CD14-positive monocyte (primary cell): Measurements from ENCODE around the gene TEC. TPM values are rescaled to one million over a fixed set of nuclear protein-coding genes. Genes with fewer than 3 reads are reported as not detected.

Source experiments
- DNase-seq, 3 donors: peaks; one replicate each; pipeline ENCODE4 v3.0.0-alpha.2; 2011 to 2022
- H2AFZ ChIP-seq: 2 replicates; pipeline ENCODE4 v1.6.0; 2012; ENCODE audit warnings: mild to moderate bottlenecking, low read depth, low read length, inconsistent platforms; ENCODE audit not compliant: insufficient read depth, poor library complexity, severe bottlenecking
- H3K27ac ChIP-seq, 2 donors: 1 replicate in 1 of 2; 2 replicates in 1 of 2; pipeline ENCODE4 v1.5.1; 2012 to 2013; ENCODE audit warnings: low read length in 2 of 2, control low read depth in 1 of 2, inconsistent platforms in 1 of 2, low read depth in 1 of 2, mild to moderate bottlenecking in 1 of 2
- H3K27me3 ChIP-seq, 2 donors: one replicate each; pipeline versions ENCODE4 v1.6.0 to v1.6.1; 2011 to 2013; ENCODE audit warnings: low read length in 2 of 2; ENCODE audit not compliant: control insufficient read depth in 2 of 2, insufficient read depth in 2 of 2
- H3K36me3 ChIP-seq, 2 donors: replicated peaks in 1 of 2; 1 replicate in 1 of 2; 2 replicates in 1 of 2; pipeline versions ENCODE4 v1.5.1 to v1.6.1; 2012 to 2013; ENCODE audit warnings: low read length in 2 of 2, control low read depth in 1 of 2, inconsistent platforms in 1 of 2, mild to moderate bottlenecking in 1 of 2; ENCODE audit not compliant: insufficient read depth in 2 of 2, control insufficient read depth in 1 of 2
- H3K4me1 ChIP-seq, 2 donors: 1 replicate in 1 of 2; 2 replicates in 1 of 2; pipeline versions ENCODE4 v1.5.1 to v1.6.1; 2012 to 2013; ENCODE audit warnings: low read length in 2 of 2, control low read depth in 1 of 2, inconsistent platforms in 1 of 2, mild to moderate bottlenecking in 1 of 2, moderate library complexity in 1 of 2; ENCODE audit not compliant: insufficient read depth in 2 of 2, control insufficient read depth in 1 of 2
- H3K4me2 ChIP-seq: replicated peaks from 2 replicates; pipeline ENCODE3; 2012; ENCODE audit warnings: low read length, moderate library complexity, mild to moderate bottlenecking; ENCODE audit not compliant: poor library complexity, severe bottlenecking; ENCODE audit errors: extremely low read depth
- H3K4me3 ChIP-seq, 3 experiments: fragments of 200-600 bp in 1 of 3; sonication (generic) in 1 of 3; replicated peaks in 1 of 3; 1 replicate in 2 of 3; 2 replicates in 1 of 3; pipeline ENCODE4 v1.5.1; 2011 to 2013; ENCODE audit warnings: low read length in 3 of 3, mild to moderate bottlenecking in 3 of 3, control low read depth in 2 of 3, low read depth in 2 of 3, inconsistent platforms in 1 of 3, moderate library complexity in 1 of 3
- H3K79me2 ChIP-seq: 2 replicates; pipeline ENCODE4 v1.6.0; 2012; ENCODE audit warnings: mild to moderate bottlenecking, control low read depth, inconsistent platforms, low read length, moderate library complexity; ENCODE audit not compliant: insufficient read depth
- H3K9ac ChIP-seq: 2 replicates; pipeline ENCODE4 v1.6.0; 2017; ENCODE audit warnings: low read length, mild to moderate bottlenecking; ENCODE audit not compliant: insufficient read depth, poor library complexity, severe bottlenecking
- H3K9me3 ChIP-seq, 2 donors: replicated peaks in 1 of 2; 1 replicate in 1 of 2; 2 replicates in 1 of 2; pipeline versions ENCODE4 v1.5.1 to v1.6.1; 2012 to 2013; ENCODE audit warnings: low read length in 2 of 2, control low read depth in 1 of 2; ENCODE audit not compliant: control insufficient read depth in 1 of 2, insufficient read depth in 1 of 2
- H4K20me1 ChIP-seq: 2 replicates; pipeline ENCODE4 v1.6.0; 2012; ENCODE audit warnings: mild to moderate bottlenecking, low read length, control low read depth, moderate library complexity; ENCODE audit not compliant: insufficient read depth
- H3K27ac Mint-ChIP-seq, 7 donors: one replicate each; pipeline ENCODE4 v1.8.0; 2020; ENCODE audit warnings: mild to moderate bottlenecking in 7 of 7, mixed read lengths in 7 of 7, moderate library complexity in 6 of 7, inconsistent platforms in 2 of 7
- H3K27me3 Mint-ChIP-seq, 3 donors: one replicate each; pipeline ENCODE4 v1.8.0; 2021 to 2022; ENCODE audit warnings: low read depth in 3 of 3, mild to moderate bottlenecking in 3 of 3, mixed read lengths in 3 of 3, moderate library complexity in 3 of 3, inconsistent platforms in 1 of 3
- H3K36me3 Mint-ChIP-seq, 2 donors: one replicate each; pipeline ENCODE4 v1.8.0; 2020; ENCODE audit warnings: mixed read lengths in 2 of 2, inconsistent platforms in 1 of 2, mild to moderate bottlenecking in 1 of 2
- H3K4me1 Mint-ChIP-seq: one replicate; pipeline ENCODE4 v1.8.0; 2020; ENCODE audit warnings: mild to moderate bottlenecking, mixed read lengths
- H3K4me3 Mint-ChIP-seq, 2 donors: one replicate each; pipeline ENCODE4 v1.8.0; 2020; ENCODE audit warnings: mild to moderate bottlenecking in 2 of 2, mixed read lengths in 2 of 2, moderate library complexity in 1 of 2
- H3K9me3 Mint-ChIP-seq, 7 donors: one replicate each; pipeline ENCODE4 v1.8.0; 2020 to 2022; ENCODE audit warnings: mixed read lengths in 7 of 7, mild to moderate bottlenecking in 6 of 7, moderate library complexity in 6 of 7, inconsistent platforms in 2 of 7
- WGBS: methylation state at CpG from one replicate; pipeline ENCODE4 v1.1.5; 2013; ENCODE audit warnings: missing lambda C conversion rate; ENCODE audit not compliant: insufficient coverage; 5-methylcytosine and 5-hydroxymethylcytosine counted together
- intact Hi-C, 2 donors: fragments of 100-400 bp; cut with micrococcal nuclease; formaldehyde crosslinking; loops; one replicate each; pipeline versions ENCODE4 v1.15.0 to v1.15.1; 2023
- polyA plus RNA-seq, 3 donors: library from polyadenylated mRNA; depleted of rRNA in 1 of 3; unstranded in 2 of 3; stranded (reverse) in 1 of 3; fragments of 300-500 nt in 2 of 3; fragments of >200 nt in 1 of 3; fragmentation: Illumina TruSeq in 2 of 3; gene quantifications; 1 replicate in 2 of 3; 2 replicates in 1 of 3; pipeline ENCODE4 v1.2.3, GENCODE V29; 2012 to 2021
- small RNA-seq: library from RNA; depleted of rRNA; stranded (forward); fragments of <200 nt; gene quantifications from one replicate; pipeline ENCODE3, GENCODE V24; 2012; ENCODE audit warnings: low read depth; ENCODE audit not compliant: insufficient read length
- TF ChIP-seq, protein P1 (sequence below): fragments of 200-600 bp; IDR thresholded peaks from one replicate; pipeline ENCODE4 v1.8.0; 2022; ENCODE audit warnings: antibody characterized with exemption, mild to moderate bottlenecking

TEC gene
- polyA plus RNA-seq, 3 donors, result 0.30 to 2.5 (median 0.73) TPM

DNA sequence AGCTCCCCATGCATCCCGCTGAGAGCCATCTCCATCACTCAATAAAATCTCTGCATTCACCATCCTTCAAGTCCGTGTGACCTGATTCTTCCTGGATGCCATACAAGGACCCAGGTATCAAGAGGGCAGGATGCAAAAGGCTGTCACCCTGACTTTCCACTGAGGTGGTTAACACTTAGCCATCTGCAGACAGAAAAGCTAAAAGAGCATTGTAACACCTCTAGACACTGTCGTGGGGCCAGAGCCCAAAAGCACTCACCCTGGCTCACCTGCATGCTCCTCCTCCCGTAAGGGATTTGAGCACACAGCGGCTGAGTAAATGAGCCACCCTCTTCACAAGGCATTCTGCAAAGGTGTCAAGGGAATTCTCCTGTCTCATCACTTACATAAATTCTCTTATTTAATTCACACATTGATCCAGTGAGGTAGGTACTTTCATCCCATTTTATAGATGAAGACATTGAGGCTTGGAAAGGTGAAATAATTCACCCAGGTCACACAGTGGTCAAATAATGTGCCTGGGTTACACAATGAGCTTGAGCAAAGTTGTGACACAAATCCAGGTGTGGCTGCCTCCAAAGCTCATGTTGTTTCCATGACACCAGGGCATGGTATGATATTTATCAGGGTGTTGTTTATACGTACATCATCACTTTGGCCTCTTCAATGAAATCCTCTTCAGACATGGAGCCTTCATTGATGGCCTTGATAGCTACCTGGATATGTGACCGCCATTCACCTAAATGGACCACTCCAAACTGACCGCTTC is 183.6 kb downstream of the TEC start:
- Mint-ChIP-seq H3K27me3 (no peaks in the 10 kb centered on the region), H3K4me1 (no peaks in the 10 kb centered on the region), H3K36me3 (no peaks in the 10 kb centered on the region), H3K27ac (no peak overlapping the region), H3K4me3 (no peak overlapping the region), H3K9me3 (no peaks in the 10 kb centered on the region)
- Histone ChIP-seq H3K79me2 (no peaks in the 10 kb centered on the region), H3K9ac (no peak overlapping the region), H3K4me1 (no peaks in the 10 kb centered on the region), H3K4me2 (no peak overlapping the region), H3K27ac (no peak overlapping the region), H4K20me1 (no peaks in the 10 kb centered on the region), H3K27me3 (no peaks in the 10 kb centered on the region), H3K4me3 (no peak overlapping the region), H3K9me3 (no peaks in the 10 kb centered on the region), H2AFZ (no peak overlapping the region), H3K36me3 (no peaks in the 10 kb centered on the region)
- TF ChIP-seq, protein P1, sequence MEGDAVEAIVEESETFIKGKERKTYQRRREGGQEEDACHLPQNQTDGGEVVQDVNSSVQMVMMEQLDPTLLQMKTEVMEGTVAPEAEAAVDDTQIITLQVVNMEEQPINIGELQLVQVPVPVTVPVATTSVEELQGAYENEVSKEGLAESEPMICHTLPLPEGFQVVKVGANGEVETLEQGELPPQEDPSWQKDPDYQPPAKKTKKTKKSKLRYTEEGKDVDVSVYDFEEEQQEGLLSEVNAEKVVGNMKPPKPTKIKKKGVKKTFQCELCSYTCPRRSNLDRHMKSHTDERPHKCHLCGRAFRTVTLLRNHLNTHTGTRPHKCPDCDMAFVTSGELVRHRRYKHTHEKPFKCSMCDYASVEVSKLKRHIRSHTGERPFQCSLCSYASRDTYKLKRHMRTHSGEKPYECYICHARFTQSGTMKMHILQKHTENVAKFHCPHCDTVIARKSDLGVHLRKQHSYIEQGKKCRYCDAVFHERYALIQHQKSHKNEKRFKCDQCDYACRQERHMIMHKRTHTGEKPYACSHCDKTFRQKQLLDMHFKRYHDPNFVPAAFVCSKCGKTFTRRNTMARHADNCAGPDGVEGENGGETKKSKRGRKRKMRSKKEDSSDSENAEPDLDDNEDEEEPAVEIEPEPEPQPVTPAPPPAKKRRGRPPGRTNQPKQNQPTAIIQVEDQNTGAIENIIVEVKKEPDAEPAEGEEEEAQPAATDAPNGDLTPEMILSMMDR, result no peak
- no peak for DNase-seq
- 76% methylated on average over 5 of the region's 8 CpGs for WGBS
- intact Hi-C loops, result loop anchor here (2.0 to 5.0 kb wide), 4 partner anchors 49 to 404 kb away; no protein-coding TSS in a partner anchor

Small RNAs within 50 kb of the gene (small RNA-seq; reads per million reads assigned to genes)
- gene RF00019 (not detected), gene RF00026 (not detected), gene RNU6-838P (not detected)

Other genes starting within 250 kb of the TEC start
- under 1 TPM; 0.13 to 0.93 (median 0.54) TPM for gene TXK, start 135.6 kb downstream of the TEC start, polyA plus RNA-seq
- gene SLAIN2, start 71.7 kb upstream of the TEC start, polyA plus RNA-seq, result 10 to 100 TPM; 13.9 to 24.1 (median 17.6) TPM
- not detected for gene SLC10A4, start 213.5 kb upstream of the TEC start, polyA plus RNA-seq
- not detected for gene ZAR1, start 220.4 kb upstream of the TEC start, polyA plus RNA-seq